Dedifferentiated amniotic fluid mesenchymal stem cell (primary cell): Measurements from ENCODE around the gene ERCC6.

Experiments used
- DNase-seq: peaks from one replicate; pipeline ENCODE4 v3.0.0-alpha.2; 2016; ENCODE audit errors: extremely low spot score

Gene ERCC6

GRCh38 chr10:49512121-49512809, 26.7 kb downstream of the ERCC6 start:
- no peak for DNase-seq

GRCh38 chr10:49509771-49510303, 29.1 kb downstream of the ERCC6 start:
- no peak for DNase-seq

- DNase-seq: no peak
Observed at GRCh38 chr10:49508654-49509053, 30.3 kb downstream of the ERCC6 start.

GRCh38 chr10:49508249-49508648, 30.7 kb downstream of the ERCC6 start:
- no peak for DNase-seq

- no peak for DNase-seq
Observed at GRCh38 chr10:49505589-49505988, 33.3 kb downstream of the ERCC6 start.

GRCh38 chr10:49505076-49505475, 33.8 kb downstream of the ERCC6 start:
- DNase-seq: no peak

GRCh38 chr10:49504528-49504927, 34.4 kb downstream of the ERCC6 start:
- DNase-seq: no peak

GRCh38 chr10:49502358-49502757, 36.6 kb downstream of the ERCC6 start:
- DNase-seq: no peak

- no peak for DNase-seq
Observed at GRCh38 chr10:49500412-49500811, 38.5 kb downstream of the ERCC6 start.

- DNase-seq: no peak
Observed at GRCh38 chr10:49499305-49499851, 39.5 kb downstream of the ERCC6 start.

GRCh38 chr10:49498425-49498824, 40.5 kb downstream of the ERCC6 start:
- DNase-seq: no peak

GRCh38 chr10:49497358-49497757, 41.6 kb downstream of the ERCC6 start:
- DNase-seq: no peak

- DNase-seq: no peak
Observed at GRCh38 chr10:49488056-49488717, 50.7 kb downstream of the ERCC6 start.

GRCh38 chr10:49486738-49487137, 52.2 kb downstream of the ERCC6 start:
- DNase-seq: no peak

GRCh38 chr10:49486009-49486408, 52.9 kb downstream of the ERCC6 start:
- DNase-seq: no peak

- peak; percentile 36 for DNase-seq
Observed at GRCh38 chr10:49484486-49485235, 54.3 kb downstream of the ERCC6 start.

GRCh38 chr10:49478819-49479218, 60.1 kb downstream of the ERCC6 start:
- no peak for DNase-seq

- no peak for DNase-seq
Observed at GRCh38 chr10:49474901-49475300, 64.0 kb downstream of the ERCC6 start.

- no peak for DNase-seq
Observed at GRCh38 chr10:49471532-49471931, 67.4 kb downstream of the ERCC6 start.

GRCh38 chr10:49465736-49466135, 73.2 kb downstream of the ERCC6 start:
- no peak for DNase-seq
